Esophagus squamous epithelium (tissue), 5 donors: ENCODE results near the gene SMYD3. TPM values are rescaled to one million over a fixed set of nuclear protein-coding genes. Genes with fewer than 3 reads are reported as not detected.

ENCODE experiments used
- DNase-seq: peaks from one replicate; lab custom pipeline; 2025; lab: John Stamatoyannopoulos, UW
- H3K27ac ChIP-seq, 4 donors: fragments of 200-600 bp; sonication (generic); one replicate each; pipeline ENCODE4 v1.5.1; 2016 to 2019; ENCODE audit warnings: mild to moderate bottlenecking in 1 of 4
- H3K27me3 ChIP-seq, 4 donors: fragments of 200-600 bp; sonication (generic); 1 replicate in 3 of 4; 2 replicates in 1 of 4; pipeline versions ENCODE4 v1.5.1 to v1.6.0; 2017 to 2021; ENCODE audit warnings: antibody characterized with exemption in 1 of 4
- H3K36me3 ChIP-seq, 3 donors: fragments of 200-600 bp; sonication (generic); one replicate each; pipeline ENCODE4 v1.5.1; 2016 to 2019
- H3K4me1 ChIP-seq, 3 donors: fragments of 200-600 bp; sonication (generic); one replicate each; pipeline ENCODE4 v1.5.1; 2017 to 2019
- H3K4me3 ChIP-seq, 4 donors: fragments of 200-600 bp; sonication (generic); 1 replicate in 3 of 4; 2 replicates in 1 of 4; pipeline ENCODE4 v1.5.1; 2016 to 2019; ENCODE audit warnings: mild to moderate bottlenecking in 2 of 4, moderate library complexity in 1 of 4
- H3K9me3 ChIP-seq, 3 donors: fragments of 200-600 bp; sonication (generic); one replicate each; pipeline ENCODE4 v1.5.1; 2016 to 2019
- CTCF ChIP-seq, 6 experiments: fragments of 450-650 bp in 4 of 6; fragments of 200-600 bp in 2 of 6; sonication (generic) in 2 of 6; IDR thresholded peaks; one replicate each; pipeline ENCODE4 v1.5.1; 2016 to 2019; ENCODE audit warnings: antibody characterized with exemption in 6 of 6, mild to moderate bottlenecking in 4 of 6, moderate library complexity in 4 of 6
- POLR2A ChIP-seq, 4 donors: fragments of 450-650 bp; IDR thresholded peaks; one replicate each; pipeline ENCODE4 v1.6.1; 2017; ENCODE audit warnings: antibody characterized with exemption in 4 of 4, mild to moderate bottlenecking in 4 of 4, moderate library complexity in 3 of 4
- WGBS, 2 donors: methylation state at CpG; one replicate each; pipeline ENCODE4 v1.1.5; 2018; 5-methylcytosine and 5-hydroxymethylcytosine counted together
- intact Hi-C: fragments of 100-400 bp; cut with DNase I; formaldehyde crosslinking; loops from one replicate; pipeline ENCODE4 v1.15.0; 2022
- total RNA-seq, 4 donors: library from RNA; depleted of rRNA; stranded (reverse); fragments of >200 nt; gene quantifications; one replicate each; pipeline ENCODE4 v1.1.0, GENCODE V29; 2016
- donor health status: DM: yes; HTN: yes; CAD: no.

SMYD3 gene
- total RNA-seq, 4 donors from 2014 or later = 8.4 to 15.8 (median 11.5) TPM

GRCh38 chr1:245810181-245810769 lies 696.8 kb downstream of the SMYD3 start:
- H3K36me3 ChIP-seq = no peaks in the 10 kb centered on the region
- DNase-seq = no peak
- no peak for TF ChIP-seq CTCF (IDR thresholded peaks at IDR 0.05)
- no peak for TF ChIP-seq POLR2A (IDR thresholded peaks at IDR 0.05)
- H3K4me3 ChIP-seq = no peak overlapping the region
- H3K27me3 ChIP-seq = no peaks in the 10 kb centered on the region
- H3K27ac ChIP-seq = no peak overlapping the region
- no peaks in the 10 kb centered on the region for H3K4me1 ChIP-seq
- WGBS, 2 donors = 93% methylated on average over 3 of the region's 6 CpGs; no CpG with 5 or more reads in 1 of the 2 donors
- intact Hi-C loops = no loop called here
- no peaks in the 10 kb centered on the region for H3K9me3 ChIP-seq

GRCh38 chr1:245809361-245809760 lies 697.7 kb downstream of the SMYD3 start:
- no peak for DNase-seq
- TF ChIP-seq POLR2A (IDR thresholded peaks at IDR 0.05) (no peak), CTCF (IDR thresholded peaks at IDR 0.05) (no peak)
- no peaks in the 10 kb centered on the region for H3K36me3 ChIP-seq
- H3K9me3 ChIP-seq = no peaks in the 10 kb centered on the region
- no peak overlapping the region for H3K27ac ChIP-seq
- H3K4me3 ChIP-seq = no peak overlapping the region
- 88 to 94% methylated on average over 4 of the region's 5 CpGs for WGBS, 2 donors
- H3K4me1 ChIP-seq = no peaks in the 10 kb centered on the region
- intact Hi-C loops = no loop called here
- no peaks in the 10 kb centered on the region for H3K27me3 ChIP-seq

GRCh38 chr1:245807954-245808719 lies 698.9 kb downstream of the SMYD3 start:
- TF ChIP-seq POLR2A (IDR thresholded peaks at IDR 0.05) (no peak), CTCF (IDR thresholded peaks at IDR 0.05) (no peak)
- no peak overlapping the region for H3K4me3 ChIP-seq
- no peaks in the 10 kb centered on the region for H3K4me1 ChIP-seq
- no peak overlapping the region for H3K27ac ChIP-seq
- intact Hi-C loops = no loop called here
- 62 to 66% methylated on average over 7 of the region's 7 CpGs for WGBS, 2 donors
- no peaks in the 10 kb centered on the region for H3K36me3 ChIP-seq
- no peaks in the 10 kb centered on the region for H3K9me3 ChIP-seq
- H3K27me3 ChIP-seq = no peaks in the 10 kb centered on the region
- no peak for DNase-seq

GRCh38 chr1:245807306-245807705 lies 699.8 kb downstream of the SMYD3 start:
- DNase-seq = no peak
- intact Hi-C loops = no loop called here
- TF ChIP-seq POLR2A (IDR thresholded peaks at IDR 0.05) (no peak), CTCF (IDR thresholded peaks at IDR 0.05) (no peak)

GRCh38 chr1:245805532-245805931 lies 701.5 kb downstream of the SMYD3 start:
- whole genome bisulfite sequencing, 2 donors = 0 to 43% methylated on average over 1 of the region's 1 CpG

More at GRCh38 chr1:245807306-245807705, 699.8 kb downstream of the SMYD3 start:
- Histone ChIP-seq H3K27ac (no peak overlapping the region), H3K9me3 (no peaks in the 10 kb centered on the region), H3K4me3 (no peak overlapping the region), H3K27me3 (no peaks in the 10 kb centered on the region), H3K36me3 (no peaks in the 10 kb centered on the region), H3K4me1 (no peaks in the 10 kb centered on the region)
- WGBS, 2 donors = 66 to 75% methylated on average over 10 of the region's 10 CpGs

More at GRCh38 chr1:245805532-245805931, 701.5 kb downstream of the SMYD3 start:
- H3K27me3 ChIP-seq = no peaks in the 10 kb centered on the region
- no peaks in the 10 kb centered on the region for H3K4me1 ChIP-seq
- H3K9me3 ChIP-seq = no peaks in the 10 kb centered on the region
- DNase-seq = no peak
- no peak for TF ChIP-seq CTCF (IDR thresholded peaks at IDR 0.05)
- TF ChIP-seq POLR2A (IDR thresholded peaks at IDR 0.05) = no peak
- H3K27ac ChIP-seq = no peak overlapping the region
- no peak overlapping the region for H3K4me3 ChIP-seq
- no peaks in the 10 kb centered on the region for H3K36me3 ChIP-seq
- intact Hi-C loops = no loop called here
